IPS DF 19.7 (cell line): ENCODE measurements around the gene TIMM22.
"Not testable (repeated sequence)": the region's sequence is repeated elsewhere in the genome, so short reads cannot be mapped to it uniquely, and the experiment has no call there.

Experiments used
- DNase-seq: peaks from one replicate; pipeline ENCODE4 v3.0.0-alpha.2; 2013; ENCODE audit warnings: low read depth, low spot score

TIMM22 gene

GRCh38 chr17:1039123-1039507, 42.2 kb downstream of the TIMM22 start:
- DNase-seq: no peak

- DNase-seq: no peak
Observed at GRCh38 chr17:1039511-1040215, 42.7 kb downstream of the TIMM22 start.

DNA sequence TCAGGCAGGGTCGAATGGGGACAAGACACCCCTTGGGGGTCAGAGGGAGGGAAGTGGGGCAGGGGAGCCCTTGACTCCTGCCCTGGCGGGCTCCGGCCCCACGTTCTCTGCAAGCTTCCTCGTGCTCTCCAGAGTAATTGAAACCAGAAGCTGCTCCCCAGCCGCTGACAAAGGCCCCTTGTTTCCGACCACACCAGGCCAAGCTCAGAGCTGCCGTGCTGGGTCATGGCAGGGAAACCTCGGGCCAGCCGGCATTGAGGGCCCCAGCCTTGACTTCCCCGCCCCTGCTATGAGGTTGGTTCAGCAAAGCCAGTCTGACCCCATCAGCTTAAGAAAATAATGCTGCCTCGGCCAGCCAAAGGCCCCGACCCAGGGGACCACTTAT, 43.3 kb downstream of the TIMM22 start:
- no peak for DNase-seq

- no peak for DNase-seq
Observed at GRCh38 chr17:1041746-1042145, 44.8 kb downstream of the TIMM22 start.

- DNase-seq: no peak
Observed at GRCh38 chr17:1042486-1042885, 45.6 kb downstream of the TIMM22 start.

DNA sequence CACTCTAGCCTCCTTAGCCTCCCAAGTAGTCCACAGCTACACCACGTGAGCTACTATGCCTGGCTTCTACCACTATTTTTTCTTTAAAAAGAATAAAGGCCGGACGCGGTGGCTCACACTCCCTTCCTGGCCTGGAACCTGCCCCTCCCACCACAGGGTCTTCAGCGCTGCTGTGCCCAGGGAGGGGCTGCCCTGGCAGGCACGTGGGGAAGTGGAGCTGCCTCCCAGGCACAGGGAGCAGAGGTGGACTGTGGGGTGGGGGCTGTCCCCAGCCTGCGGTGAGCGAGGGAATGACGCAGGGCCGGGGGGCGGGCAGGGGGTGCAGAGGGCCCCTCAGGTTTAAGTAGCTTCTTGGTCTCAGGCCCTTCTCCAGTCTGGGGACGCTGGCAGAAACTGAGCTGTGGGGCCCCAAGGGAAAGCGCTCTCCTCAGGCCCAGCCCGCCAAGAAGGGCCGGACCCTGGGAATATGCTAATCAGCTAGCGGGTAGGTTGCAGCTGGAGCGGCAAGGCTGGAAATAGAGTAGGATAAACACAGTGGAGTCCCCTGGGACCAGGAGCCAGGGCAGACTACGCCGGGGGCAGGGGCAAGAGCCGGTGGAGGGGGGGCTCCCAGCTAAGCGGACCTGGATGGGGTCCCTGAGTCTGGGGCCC, 46.8 kb downstream of the TIMM22 start:
- no peak for DNase-seq

DNA sequence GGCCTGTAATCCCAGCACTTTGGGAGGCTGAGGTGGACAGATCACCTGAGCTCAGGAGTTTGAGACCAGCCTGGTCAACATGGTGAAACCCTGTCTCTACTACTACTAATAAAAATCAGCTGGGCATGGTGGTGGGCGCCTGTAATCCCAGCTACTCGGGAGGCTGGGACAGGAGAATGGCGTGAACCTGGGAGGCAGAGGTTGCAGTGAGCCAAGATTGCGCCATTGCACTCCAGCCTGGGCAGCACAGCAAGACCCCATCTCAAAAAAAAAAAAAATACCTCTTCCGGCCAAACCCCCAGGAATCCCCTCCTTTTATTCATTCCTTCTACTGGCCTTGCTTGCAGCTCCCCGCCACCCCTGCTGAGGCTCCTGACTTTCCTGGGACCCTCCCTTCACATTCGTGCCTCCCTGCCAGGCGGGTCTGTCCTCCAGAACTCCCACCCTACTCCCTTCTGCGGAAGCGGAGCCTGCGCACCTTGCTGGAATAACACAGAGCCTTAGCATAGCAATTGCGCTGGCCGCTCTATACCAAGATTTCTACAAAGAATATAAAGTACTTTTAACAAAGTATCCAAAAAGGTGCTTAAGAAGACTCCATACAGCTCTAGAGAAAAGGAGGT, 47.6 kb downstream of the TIMM22 start:
- not testable (repeated sequence) for DNase-seq

- DNase-seq: no peak
Observed at GRCh38 chr17:1045456-1045855, 48.5 kb downstream of the TIMM22 start.

- no peak for DNase-seq
Observed at GRCh38 chr17:1047177-1047878, 50.4 kb downstream of the TIMM22 start.

- DNase-seq: no peak
Observed at GRCh38 chr17:1047879-1048470, 51.0 kb downstream of the TIMM22 start.

DNA sequence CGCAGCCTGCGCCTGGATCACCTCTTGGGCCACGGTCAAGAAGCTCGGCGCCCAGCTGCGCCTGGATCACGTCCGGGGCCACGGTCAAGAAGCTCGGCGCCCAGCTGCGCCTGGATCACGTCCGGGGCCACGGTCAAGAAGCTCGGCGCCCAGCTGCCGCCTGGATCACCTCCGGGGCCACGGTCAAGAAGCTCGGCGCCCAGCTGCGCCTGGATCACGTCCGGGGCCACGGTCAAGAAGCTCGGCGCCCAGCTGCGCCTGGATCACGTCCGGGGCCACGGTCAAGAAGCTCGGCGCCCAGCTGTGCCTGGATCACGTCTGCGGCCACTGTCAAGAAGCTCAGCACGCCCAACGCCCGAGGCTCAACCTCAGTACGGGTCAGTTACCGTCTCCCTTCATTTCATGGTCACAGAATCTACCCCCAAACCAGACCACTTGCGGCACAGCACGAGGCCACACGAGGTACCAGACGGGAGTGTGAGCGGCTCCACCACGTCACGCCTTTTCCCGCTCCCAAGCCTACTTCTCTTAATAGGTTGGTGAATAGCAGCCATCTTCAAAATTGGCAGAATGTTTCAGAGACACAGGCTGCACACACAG, 51.7 kb downstream of the TIMM22 start:
- DNase-seq: not testable (repeated sequence)

- DNase-seq: no peak
Observed at GRCh38 chr17:1049446-1050225, 52.7 kb downstream of the TIMM22 start.

GRCh38 chr17:1050246-1050995, 53.5 kb downstream of the TIMM22 start:
- DNase-seq: no peak

- DNase-seq: no peak
Observed at GRCh38 chr17:1050996-1051925, 54.3 kb downstream of the TIMM22 start.
